DND-41 (cell line): Measurements from ENCODE around the gene MXD4.

Experiments used
- ATAC-seq: fragments of 200-7000 bp; cut with Tn5 transposase; 3 replicates; pipeline ENCODE4 v1.9.1; 2021; ENCODE audit warnings: low read depth; ENCODE audit not compliant: insufficient read depth
- DNase-seq: peaks from one replicate; pipeline ENCODE4 v3.0.0-alpha.2; 2020
- H2AFZ ChIP-seq: 2 replicates; pipeline ENCODE4 v1.6.0; 2012; ENCODE audit warnings: low read depth, low read length
- H3K27ac ChIP-seq: 2 replicates; pipeline ENCODE4 v1.5.1; 2012; ENCODE audit warnings: low read length, inconsistent platforms
- H3K27me3 ChIP-seq: fragments of 200-600 bp; sonication (generic); 2 replicates; pipeline ENCODE4 v1.6.0; 2012; ENCODE audit warnings: low read length, mild to moderate bottlenecking, inconsistent platforms; ENCODE audit not compliant: insufficient read depth, poor library complexity
- H3K36me3 ChIP-seq: 2 replicates; pipeline ENCODE4 v1.5.1; 2012; ENCODE audit warnings: low read length, inconsistent platforms; ENCODE audit not compliant: insufficient read depth
- H3K4me1 ChIP-seq: 2 replicates; pipeline ENCODE4 v1.5.1; 2012; ENCODE audit warnings: mild to moderate bottlenecking, low read length; ENCODE audit not compliant: insufficient read depth
- H3K4me2 ChIP-seq: 2 replicates; pipeline ENCODE4 v1.6.0; 2012; ENCODE audit warnings: mild to moderate bottlenecking, moderate library complexity, low read length, inconsistent platforms; ENCODE audit not compliant: insufficient read depth
- H3K4me3 ChIP-seq, 2 experiments: fragments of 200-600 bp in 1 of 2; shearing (Covaris generic) in 1 of 2; 2 replicates each; pipeline ENCODE4 v1.5.1; 2012 to 2016; ENCODE audit warnings: inconsistent platforms in 2 of 2, low read length in 2 of 2, mild to moderate bottlenecking in 2 of 2, low read depth in 1 of 2, moderate library complexity in 1 of 2
- H3K79me2 ChIP-seq: 2 replicates; pipeline ENCODE4 v1.6.0; 2012; ENCODE audit warnings: low read length, inconsistent platforms; ENCODE audit not compliant: insufficient read depth
- H3K9ac ChIP-seq: 2 replicates; pipeline ENCODE4 v1.6.0; 2012; ENCODE audit warnings: low read depth, mild to moderate bottlenecking, inconsistent platforms, low read length, moderate library complexity
- H3K9me3 ChIP-seq: 2 replicates; pipeline ENCODE4 v1.5.1; 2012; ENCODE audit warnings: low read length, moderate library complexity, mild to moderate bottlenecking, inconsistent platforms; ENCODE audit not compliant: insufficient read depth, severe bottlenecking
- H4K20me1 ChIP-seq: 2 replicates; pipeline ENCODE4 v1.6.0; 2012; ENCODE audit warnings: low read length; ENCODE audit not compliant: insufficient read depth
- EZH2 ChIP-seq: IDR thresholded peaks from 3 replicates; pipeline ENCODE4 v1.6.1; 2012; ENCODE audit warnings: borderline replicate concordance, low read depth, mild to moderate bottlenecking, moderate library complexity, low read length, inconsistent platforms; ENCODE audit not compliant: severe bottlenecking
- TF ChIP-seq, protein P1 (sequence below): IDR thresholded peaks from 2 replicates; pipeline ENCODE4 v1.5.1; 2012; ENCODE audit warnings: borderline replicate concordance, low read length, moderate library complexity, mild to moderate bottlenecking; ENCODE audit not compliant: poor library complexity, severe bottlenecking; ENCODE audit errors: extremely low read depth

Gene MXD4

DNA sequence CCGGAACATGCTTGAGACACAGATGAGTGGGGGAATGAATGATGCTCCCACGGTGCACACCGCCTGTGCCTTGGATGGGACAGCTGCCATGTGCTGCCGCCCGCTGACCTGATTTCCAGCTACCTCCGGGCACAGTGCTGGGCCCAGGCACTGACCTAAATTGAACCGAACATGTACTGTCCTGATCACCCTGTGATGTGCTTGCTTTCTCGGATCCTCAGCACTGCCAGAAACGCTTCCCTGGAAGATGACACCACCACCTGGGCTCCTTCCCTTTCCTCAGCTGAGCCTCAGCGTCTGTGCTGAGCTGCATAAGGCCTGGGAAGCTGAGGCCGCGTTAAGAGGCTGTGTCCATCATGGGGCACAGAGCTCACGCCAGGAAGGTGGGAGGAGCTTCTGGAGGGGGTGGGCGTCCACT is 39.3 kb upstream of the MXD4 start:
- Histone ChIP-seq H3K9ac (no peak overlapping the region), H3K9me3 (no peaks in the 10 kb centered on the region), H3K79me2 (no peaks in the 10 kb centered on the region), H3K27ac (no peak overlapping the region), H3K4me2 (no peak overlapping the region), H3K4me3 (no peak overlapping the region), H3K4me1 (no peaks in the 10 kb centered on the region), H2AFZ (no peak overlapping the region), H4K20me1 (peaks cover 7% of the 10 kb centered on the region), H3K36me3 (no peaks in the 10 kb centered on the region), H3K27me3 (no peaks in the 10 kb centered on the region)
- no peak for TF ChIP-seq EZH2
- TF ChIP-seq, protein P1, sequence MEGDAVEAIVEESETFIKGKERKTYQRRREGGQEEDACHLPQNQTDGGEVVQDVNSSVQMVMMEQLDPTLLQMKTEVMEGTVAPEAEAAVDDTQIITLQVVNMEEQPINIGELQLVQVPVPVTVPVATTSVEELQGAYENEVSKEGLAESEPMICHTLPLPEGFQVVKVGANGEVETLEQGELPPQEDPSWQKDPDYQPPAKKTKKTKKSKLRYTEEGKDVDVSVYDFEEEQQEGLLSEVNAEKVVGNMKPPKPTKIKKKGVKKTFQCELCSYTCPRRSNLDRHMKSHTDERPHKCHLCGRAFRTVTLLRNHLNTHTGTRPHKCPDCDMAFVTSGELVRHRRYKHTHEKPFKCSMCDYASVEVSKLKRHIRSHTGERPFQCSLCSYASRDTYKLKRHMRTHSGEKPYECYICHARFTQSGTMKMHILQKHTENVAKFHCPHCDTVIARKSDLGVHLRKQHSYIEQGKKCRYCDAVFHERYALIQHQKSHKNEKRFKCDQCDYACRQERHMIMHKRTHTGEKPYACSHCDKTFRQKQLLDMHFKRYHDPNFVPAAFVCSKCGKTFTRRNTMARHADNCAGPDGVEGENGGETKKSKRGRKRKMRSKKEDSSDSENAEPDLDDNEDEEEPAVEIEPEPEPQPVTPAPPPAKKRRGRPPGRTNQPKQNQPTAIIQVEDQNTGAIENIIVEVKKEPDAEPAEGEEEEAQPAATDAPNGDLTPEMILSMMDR = no peak
- DNase-seq (no peak), ATAC-seq (no peak)

DNA sequence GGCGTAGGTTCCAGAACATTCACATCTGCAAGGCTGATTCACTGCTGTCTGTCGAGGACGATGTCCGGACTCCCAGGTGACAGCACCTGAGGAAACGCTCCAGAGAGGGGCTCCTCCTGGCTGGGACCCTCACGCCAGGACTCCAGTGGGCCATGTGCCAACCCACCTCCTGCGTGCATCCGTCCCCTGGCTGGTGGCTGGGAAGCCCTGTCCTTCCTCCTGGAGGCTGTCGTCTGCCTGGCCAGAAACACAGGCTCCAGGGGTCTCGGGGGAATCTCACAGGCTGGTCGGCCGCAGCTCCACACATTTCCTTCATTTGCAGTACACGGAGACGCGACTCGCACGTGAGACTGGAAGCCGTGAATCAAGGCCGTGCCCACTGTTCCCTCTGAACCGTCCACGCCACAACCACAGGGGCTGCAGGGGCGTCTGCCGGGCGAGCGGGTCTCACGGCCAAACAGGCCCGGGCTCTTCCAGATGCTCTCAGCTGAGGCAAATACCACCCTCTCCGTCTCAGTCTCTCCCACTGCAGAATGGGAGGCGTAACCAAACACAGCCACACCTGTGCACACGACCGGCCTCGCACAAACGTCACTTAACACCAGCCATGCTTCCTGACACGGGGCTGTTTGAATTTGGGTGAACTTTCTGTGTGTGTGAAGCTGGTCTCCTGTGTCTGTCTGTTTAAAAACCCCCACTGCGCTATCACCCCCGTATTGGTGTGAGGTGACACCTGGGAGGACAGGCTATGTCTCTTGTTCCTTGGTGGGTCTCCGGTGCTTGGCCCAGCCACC is 38.7 kb upstream of the MXD4 start:
- no peaks in the 10 kb centered on the region for H3K4me1 ChIP-seq
- H2AFZ ChIP-seq = no peak overlapping the region
- peak; percentile 2 for DNase-seq
- H3K9me3 ChIP-seq = no peaks in the 10 kb centered on the region
- H3K27me3 ChIP-seq = no peaks in the 10 kb centered on the region
- peaks cover 7% of the 10 kb centered on the region for H4K20me1 ChIP-seq
- no peak overlapping the region for H3K4me2 ChIP-seq
- TF ChIP-seq EZH2 = no peak
- TF ChIP-seq, protein P1 = no peak
- H3K79me2 ChIP-seq = no peaks in the 10 kb centered on the region
- no peak for ATAC-seq
- no peak overlapping the region for H3K27ac ChIP-seq
- H3K4me3 ChIP-seq = no peak overlapping the region
- H3K9ac ChIP-seq = no peak overlapping the region
- H3K36me3 ChIP-seq = no peaks in the 10 kb centered on the region

DNA sequence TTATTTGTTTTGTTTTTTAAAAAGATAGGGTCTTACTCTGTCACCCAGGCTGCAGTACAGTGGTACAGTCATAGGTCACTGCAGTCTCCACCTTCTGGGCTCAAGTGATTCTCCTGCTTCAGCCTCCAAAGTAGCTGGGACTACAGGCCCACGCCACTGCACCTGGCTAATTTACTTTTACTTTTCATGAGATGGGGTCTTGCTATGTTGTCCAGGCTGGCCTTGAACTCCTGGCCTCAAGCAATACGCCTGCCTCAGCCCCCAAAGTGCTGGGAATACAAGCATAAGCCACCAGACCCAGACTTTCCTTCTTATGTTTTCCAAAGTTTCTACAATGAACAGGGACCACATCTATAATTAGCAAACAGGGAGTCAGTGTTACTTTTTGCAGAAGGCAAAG is 37.9 kb upstream of the MXD4 start:
- Histone ChIP-seq H3K4me3 (no peak overlapping the region), H3K9me3 (no peaks in the 10 kb centered on the region)

More for the DNA sequence above, 37.9 kb upstream of the MXD4 start:
- H3K79me2 ChIP-seq = no peaks in the 10 kb centered on the region
- no peaks in the 10 kb centered on the region for H3K27me3 ChIP-seq
- H3K36me3 ChIP-seq = no peaks in the 10 kb centered on the region
- ATAC-seq (no peak), DNase-seq (no peak)
- TF ChIP-seq EZH2 = no peak
- TF ChIP-seq, protein P1 = no peak
- no peak overlapping the region for H3K9ac ChIP-seq
- no peaks in the 10 kb centered on the region for H3K4me1 ChIP-seq
- H2AFZ ChIP-seq = no peak overlapping the region
- no peak overlapping the region for H3K4me2 ChIP-seq
- H3K27ac ChIP-seq = no peak overlapping the region
- peaks cover 7% of the 10 kb centered on the region for H4K20me1 ChIP-seq
